Loucy (cell line): ENCODE measurements around the gene PPFIA3.
A peak's percentile ranks its signal among the peaks of the same experiment; 100 is the strongest.

Experiments
- H2AFZ ChIP-seq: fragments of 200-600 bp; sonication (generic); 2 replicates; pipeline ENCODE4 v1.6.0; 2016; ENCODE audit warnings: antibody characterized with exemption, mild to moderate bottlenecking, low read length, moderate library complexity
- H3F3A ChIP-seq: fragments of 200-600 bp; 2 replicates; pipeline ENCODE4 v1.6.0; 2016; ENCODE audit warnings: antibody characterized with exemption, low read depth, mild to moderate bottlenecking
- H3K27me3 ChIP-seq: fragments of 200-600 bp; sonication (generic); 2 replicates; pipeline ENCODE4 v1.6.1; 2014; ENCODE audit warnings: low read length, mild to moderate bottlenecking; ENCODE audit not compliant: insufficient read depth, poor library complexity, severe bottlenecking
- H3K36me3 ChIP-seq: fragments of 200-600 bp; sonication (generic); 2 replicates; pipeline ENCODE4 v1.6.1; 2016; ENCODE audit warnings: low read length; ENCODE audit not compliant: insufficient read depth
- H3K4me1 ChIP-seq: fragments of 200-600 bp; sonication (generic); 2 replicates; pipeline ENCODE4 v1.5.1; 2014; ENCODE audit warnings: low read length, mild to moderate bottlenecking; ENCODE audit not compliant: insufficient read depth, poor library complexity, severe bottlenecking
- H3K4me2 ChIP-seq: fragments of 200-600 bp; sonication (generic); 2 replicates; pipeline ENCODE4 v1.6.0; 2014; ENCODE audit warnings: antibody characterized with exemption, low read length, low read depth, mild to moderate bottlenecking; ENCODE audit not compliant: poor library complexity, severe bottlenecking
- H3K4me3 ChIP-seq: fragments of 200-600 bp; sonication (generic); 2 replicates; pipeline ENCODE4 v1.5.1; 2014; ENCODE audit warnings: low read length, mild to moderate bottlenecking, mixed read lengths; ENCODE audit not compliant: poor library complexity, severe bottlenecking
- H3K79me2 ChIP-seq: fragments of 200-600 bp; sonication (generic); 2 replicates; pipeline ENCODE4 v1.6.1; 2014; ENCODE audit warnings: low read length; ENCODE audit not compliant: insufficient read depth
- H3K9ac ChIP-seq: fragments of 200-600 bp; sonication (generic); 2 replicates; pipeline ENCODE4 v1.6.0; 2014; ENCODE audit warnings: mild to moderate bottlenecking, low read depth, low read length, moderate library complexity; ENCODE audit not compliant: poor library complexity, severe bottlenecking
- H3K9me2 ChIP-seq: fragments of 200-600 bp; sonication (generic); replicated peaks from 2 replicates; pipeline ENCODE4 v1.6.1; 2016; ENCODE audit warnings: low read depth, low read length, mixed read lengths
- H3K9me3 ChIP-seq: fragments of 200-600 bp; sonication (generic); 2 replicates; pipeline ENCODE4 v1.6.1; 2014; ENCODE audit warnings: mild to moderate bottlenecking, antibody characterized with exemption, low read length, low read depth; ENCODE audit not compliant: insufficient read depth
- H4K20me1 ChIP-seq: fragments of 200-600 bp; sonication (generic); 2 replicates; pipeline ENCODE4 v1.6.0; 2014; ENCODE audit warnings: antibody characterized with exemption, low read length, mild to moderate bottlenecking; ENCODE audit not compliant: insufficient read depth, poor library complexity, severe bottlenecking
- CTCF ChIP-seq: fragments of 200-600 bp; sonication (generic); conservative IDR thresholded peaks from 2 replicates; pipeline ENCODE4 v1.5.1; 2014; ENCODE audit warnings: mild to moderate bottlenecking, antibody characterized with exemption, low read length
- EZH2phosphoT487 ChIP-seq: fragments of 200-600 bp; IDR thresholded peaks from 2 replicates; pipeline ENCODE4 v1.6.1; 2018; ENCODE audit warnings: antibody characterized with exemption, mild to moderate bottlenecking, moderate library complexity, borderline replicate concordance

Gene PPFIA3

GRCh38 chr19:49104229-49104864 lies 15.0 kb upstream of the PPFIA3 start:
- no peaks in the 10 kb centered on the region for H3K27me3 ChIP-seq
- H3K79me2 ChIP-seq, result peaks cover 13% of the 10 kb centered on the region; the same call in 1 of the 2 replicates
- H3K4me3 ChIP-seq, result no peak overlapping the region
- no peak overlapping the region for H2AFZ ChIP-seq
- H3K9ac ChIP-seq, result no peak overlapping the region
- peaks cover 94% of the 10 kb centered on the region; the same call in 1 of the 2 replicates for H3K36me3 ChIP-seq
- peaks cover 5% of the 10 kb centered on the region; the same call in 1 of the 2 replicates for H3F3A ChIP-seq
- H3K9me2 ChIP-seq, result no peaks in the 10 kb centered on the region
- H3K9me3 ChIP-seq, result no peaks in the 10 kb centered on the region
- H3K4me2 ChIP-seq, result no peak overlapping the region
- TF ChIP-seq CTCF (no peak), EZH2phosphoT487 (no peak)
- peaks cover 40% of the 10 kb centered on the region for H4K20me1 ChIP-seq
- no peaks in the 10 kb centered on the region for H3K4me1 ChIP-seq

GRCh38 chr19:49106648-49107135 lies 12.7 kb upstream of the PPFIA3 start:
- no peaks in the 10 kb centered on the region for H3K4me1 ChIP-seq
- H3K9me2 ChIP-seq, result no peaks in the 10 kb centered on the region
- H3K4me3 ChIP-seq, result no peak overlapping the region
- H3K79me2 ChIP-seq, result peaks cover 3% of the 10 kb centered on the region; the same call in 1 of the 2 replicates
- H2AFZ ChIP-seq, result no peak overlapping the region
- H3K27me3 ChIP-seq, result no peaks in the 10 kb centered on the region
- no peak overlapping the region for H3K9ac ChIP-seq
- H3K36me3 ChIP-seq, result peaks cover 79% of the 10 kb centered on the region; the same call in 1 of the 2 replicates
- no peaks in the 10 kb centered on the region for H3K9me3 ChIP-seq
- TF ChIP-seq CTCF, result peak; percentile 95
- no peak for TF ChIP-seq EZH2phosphoT487
- peaks cover 27% of the 10 kb centered on the region for H4K20me1 ChIP-seq
- peaks cover 12% of the 10 kb centered on the region; the same call in 1 of the 2 replicates for H3F3A ChIP-seq
- H3K4me2 ChIP-seq, result no peak overlapping the region

GRCh38 chr19:49107625-49108459 lies 11.5 kb upstream of the PPFIA3 start:
- Histone ChIP-seq H4K20me1 (peaks cover 22% of the 10 kb centered on the region), H3F3A (peaks cover 12% of the 10 kb centered on the region; the same call in 1 of the 2 replicates)
- TF ChIP-seq CTCF (no peak), EZH2phosphoT487 (no peak)

More at GRCh38 chr19:49107625-49108459, 11.5 kb upstream of the PPFIA3 start:
- Histone ChIP-seq H3K9me2 (no peaks in the 10 kb centered on the region), H3K9ac (no peak overlapping the region), H3K4me3 (no peak overlapping the region), H3K36me3 (peaks cover 70% of the 10 kb centered on the region; the same call in 1 of the 2 replicates), H3K79me2 (peaks cover 3% of the 10 kb centered on the region; the same call in 1 of the 2 replicates), H3K27me3 (no peaks in the 10 kb centered on the region), H3K4me2 (no peak overlapping the region), H2AFZ (no peak overlapping the region), H3K4me1 (no peaks in the 10 kb centered on the region), H3K9me3 (no peaks in the 10 kb centered on the region)
